Measurements from ENCODE around the gene SCARF2.
"Not testable (repeated sequence)": the region's sequence is repeated elsewhere in the genome, so short reads cannot be mapped to it uniquely, and the experiment has no call there.

Gene SCARF2

DNA sequence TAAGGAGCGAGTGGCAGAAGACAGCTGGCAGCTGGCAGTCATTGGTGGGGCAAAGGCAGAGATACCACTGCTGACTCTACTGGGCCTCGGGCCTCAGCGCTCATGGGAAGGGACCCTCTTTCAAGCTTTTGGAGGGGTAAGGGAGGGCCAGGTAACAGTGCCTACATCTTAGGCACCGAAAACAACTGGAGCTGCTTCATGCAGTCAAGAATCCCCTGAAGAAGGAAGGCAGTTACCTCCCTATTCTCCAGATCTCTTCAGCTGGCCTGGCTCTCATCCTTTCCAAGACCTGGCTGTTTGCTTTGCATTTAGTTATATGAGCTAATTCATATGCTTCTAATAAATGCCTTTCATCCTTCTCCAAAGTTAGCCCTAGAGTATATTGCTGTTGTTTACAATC lies 59.5 kb downstream of the SCARF2 start:
- Mint-ChIP-seq H3K36me3 (ENCODE audit: low read depth) (no peaks in the 10 kb centered on the region), H3K27me3 (ENCODE audit: low read depth) (peaks cover 5% of the 10 kb centered on the region), H3K27ac (no peak overlapping the region), H3K9me3 (no peaks in the 10 kb centered on the region), H3K4me1 (no peaks in the 10 kb centered on the region), H3K4me3 (no peak overlapping the region)
- TF ChIP-seq, protein P1, sequence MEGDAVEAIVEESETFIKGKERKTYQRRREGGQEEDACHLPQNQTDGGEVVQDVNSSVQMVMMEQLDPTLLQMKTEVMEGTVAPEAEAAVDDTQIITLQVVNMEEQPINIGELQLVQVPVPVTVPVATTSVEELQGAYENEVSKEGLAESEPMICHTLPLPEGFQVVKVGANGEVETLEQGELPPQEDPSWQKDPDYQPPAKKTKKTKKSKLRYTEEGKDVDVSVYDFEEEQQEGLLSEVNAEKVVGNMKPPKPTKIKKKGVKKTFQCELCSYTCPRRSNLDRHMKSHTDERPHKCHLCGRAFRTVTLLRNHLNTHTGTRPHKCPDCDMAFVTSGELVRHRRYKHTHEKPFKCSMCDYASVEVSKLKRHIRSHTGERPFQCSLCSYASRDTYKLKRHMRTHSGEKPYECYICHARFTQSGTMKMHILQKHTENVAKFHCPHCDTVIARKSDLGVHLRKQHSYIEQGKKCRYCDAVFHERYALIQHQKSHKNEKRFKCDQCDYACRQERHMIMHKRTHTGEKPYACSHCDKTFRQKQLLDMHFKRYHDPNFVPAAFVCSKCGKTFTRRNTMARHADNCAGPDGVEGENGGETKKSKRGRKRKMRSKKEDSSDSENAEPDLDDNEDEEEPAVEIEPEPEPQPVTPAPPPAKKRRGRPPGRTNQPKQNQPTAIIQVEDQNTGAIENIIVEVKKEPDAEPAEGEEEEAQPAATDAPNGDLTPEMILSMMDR (IDR thresholded peaks at IDR 0.05; ENCODE audit: unreplicated experiment in 3 of 3): no peak

DNA sequence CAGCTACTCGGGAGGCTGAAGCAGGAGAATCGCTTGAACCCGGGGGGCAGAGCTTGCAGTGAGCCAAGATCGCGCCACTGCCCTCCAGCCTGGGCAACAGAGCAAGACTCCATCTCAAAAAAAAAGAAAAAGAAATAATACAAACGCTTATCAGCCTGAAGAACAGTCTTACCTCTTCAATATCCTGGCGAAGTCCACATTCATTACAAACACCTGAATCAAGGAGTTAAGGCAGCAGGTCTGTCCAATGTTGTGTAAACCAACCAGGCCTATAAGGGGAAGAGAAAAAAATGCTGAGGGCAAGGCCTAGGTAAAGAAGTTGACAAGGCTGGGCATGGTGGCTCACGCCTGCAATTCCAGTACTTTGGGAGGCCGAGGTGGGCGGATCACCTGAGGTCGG lies 60.6 kb downstream of the SCARF2 start:
- H3K27ac Mint-ChIP-seq; H3K9me3 Mint-ChIP-seq; H3K27me3 Mint-ChIP-seq (ENCODE audit: low read depth); H3K36me3 Mint-ChIP-seq (ENCODE audit: low read depth); H3K4me3 Mint-ChIP-seq; H3K4me1 Mint-ChIP-seq: not testable (repeated sequence)

DNA sequence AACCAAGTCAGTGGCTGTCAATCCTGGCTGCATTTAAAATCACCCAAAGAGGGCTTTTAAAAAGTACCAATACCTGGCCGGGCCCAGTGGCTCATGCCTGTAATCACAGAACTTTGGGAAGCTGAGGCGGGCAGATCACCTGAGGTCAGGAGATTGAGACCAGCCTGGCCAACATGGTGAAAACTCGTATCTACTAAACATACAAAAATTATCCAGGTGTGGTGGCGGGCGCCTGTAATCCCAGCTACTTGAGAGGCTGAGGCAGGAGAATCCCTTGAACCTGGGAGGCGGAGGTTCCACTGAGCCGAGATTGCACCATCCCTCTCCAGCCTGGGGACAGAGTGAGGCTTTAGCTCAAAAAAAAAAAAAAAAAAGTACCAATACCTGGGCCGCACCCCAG lies 61.3 kb downstream of the SCARF2 start:
- H3K27me3 Mint-ChIP-seq (ENCODE audit: low read depth); H3K27ac Mint-ChIP-seq; H3K36me3 Mint-ChIP-seq (ENCODE audit: low read depth); H3K4me3 Mint-ChIP-seq; H3K9me3 Mint-ChIP-seq; H3K4me1 Mint-ChIP-seq: not testable (repeated sequence)
